ENCODE measurements around the gene BTBD9.

The BTBD9 gene

GRCh38 chr6:38194589-38194988, 445.1 kb downstream of the BTBD9 start:
- DNase-seq (ENCODE audit: low spot score) = no peak

DNA sequence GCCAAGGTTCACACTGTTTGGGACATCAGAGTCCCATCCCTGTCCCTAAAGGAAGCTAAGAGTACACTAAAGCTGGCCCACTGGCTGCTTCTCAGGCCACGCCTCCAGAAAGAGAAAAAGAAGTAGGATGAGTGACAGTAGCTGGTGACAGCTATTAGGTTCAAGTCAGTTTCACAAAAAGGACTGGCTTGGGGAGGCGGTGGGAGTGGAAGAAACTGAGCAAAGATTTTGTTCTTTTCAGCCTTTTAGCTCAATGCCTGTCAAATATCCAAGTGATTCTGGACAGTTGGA, 445.5 kb downstream of the BTBD9 start:
- no peak for DNase-seq (ENCODE audit: low spot score)

- DNase-seq (ENCODE audit: low spot score) = no peak
These were observed 446.0 kb downstream of the BTBD9 start for GRCh38 chr6:38193481-38194281.

GRCh38 chr6:38193051-38193450, 446.7 kb downstream of the BTBD9 start:
- DNase-seq (ENCODE audit: low spot score) = no peak

DNA sequence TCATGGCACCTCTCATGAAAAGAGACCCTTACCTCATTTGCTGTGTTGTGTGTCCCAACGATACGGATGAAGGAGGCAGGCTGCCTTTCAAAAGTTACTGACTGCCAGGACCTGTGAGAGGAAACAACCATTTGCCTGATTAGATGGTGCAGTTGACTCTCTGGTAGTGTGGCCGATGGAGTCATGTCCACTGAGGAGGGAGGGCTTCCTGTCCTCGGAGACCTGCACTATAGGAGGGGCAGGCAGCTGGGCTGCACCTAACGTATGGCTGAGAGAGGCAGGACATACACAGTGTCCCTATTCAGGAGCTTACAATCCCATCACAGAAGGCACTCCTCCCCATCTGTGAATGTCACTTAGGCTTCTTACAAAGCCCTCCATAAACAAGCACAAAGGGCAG, 447.2 kb downstream of the BTBD9 start:
- no peak for DNase-seq (ENCODE audit: low spot score)

DNA sequence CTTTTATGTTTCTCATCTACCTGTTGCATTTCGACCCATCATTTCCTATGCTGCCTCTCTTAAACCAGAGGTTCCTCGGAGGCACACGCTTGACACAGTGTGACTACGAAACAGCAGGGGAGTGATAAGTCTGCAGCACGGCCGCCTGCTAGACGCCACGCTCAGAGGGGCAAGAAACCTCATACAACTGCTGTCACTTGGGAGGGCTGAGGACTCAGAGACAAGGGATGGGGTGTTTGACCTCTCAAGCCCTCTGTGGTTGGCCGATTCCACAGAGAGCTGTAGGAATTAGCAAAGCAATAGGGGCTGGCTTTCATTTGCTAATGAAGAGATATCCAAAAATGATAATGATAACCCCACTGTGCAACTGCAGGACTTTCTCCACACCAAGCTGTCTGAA, 447.7 kb downstream of the BTBD9 start:
- DNase-seq (ENCODE audit: low spot score) = no peak

GRCh38 chr6:38191418-38191817, 448.3 kb downstream of the BTBD9 start:
- no peak for DNase-seq (ENCODE audit: low spot score)

- DNase-seq (ENCODE audit: low spot score) = peak; percentile 49
These were observed 450.9 kb downstream of the BTBD9 start for GRCh38 chr6:38188677-38189335.

GRCh38 chr6:38187811-38188590, 451.7 kb downstream of the BTBD9 start:
- DNase-seq (ENCODE audit: low spot score) = peak; percentile 44

DNA sequence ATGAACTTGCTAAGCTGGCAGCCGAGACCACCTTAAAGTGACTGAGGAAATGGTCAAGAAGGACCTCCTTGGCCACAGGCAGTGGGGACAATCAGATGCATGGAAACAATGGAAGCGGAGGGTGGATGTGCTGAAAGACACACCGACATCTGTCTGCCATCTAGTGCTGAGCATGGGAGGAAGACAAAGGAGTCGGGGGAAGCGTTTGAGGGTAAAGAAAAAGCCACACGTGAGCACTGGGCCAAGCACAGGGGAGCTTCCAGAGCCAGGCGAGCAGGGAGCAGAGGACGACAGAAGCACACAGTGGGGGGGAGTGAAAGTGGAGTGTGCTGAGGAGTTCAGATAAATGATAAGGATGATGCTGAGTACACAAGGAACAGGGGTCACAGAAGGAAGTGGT, 452.4 kb downstream of the BTBD9 start:
- peak; percentile 44 for DNase-seq (ENCODE audit: low spot score)

- DNase-seq (ENCODE audit: low spot score) = no peak
These were observed 454.0 kb downstream of the BTBD9 start for GRCh38 chr6:38185752-38186151.

- no peak for DNase-seq (ENCODE audit: low spot score)
These were observed 454.5 kb downstream of the BTBD9 start for GRCh38 chr6:38185244-38185643.

DNA sequence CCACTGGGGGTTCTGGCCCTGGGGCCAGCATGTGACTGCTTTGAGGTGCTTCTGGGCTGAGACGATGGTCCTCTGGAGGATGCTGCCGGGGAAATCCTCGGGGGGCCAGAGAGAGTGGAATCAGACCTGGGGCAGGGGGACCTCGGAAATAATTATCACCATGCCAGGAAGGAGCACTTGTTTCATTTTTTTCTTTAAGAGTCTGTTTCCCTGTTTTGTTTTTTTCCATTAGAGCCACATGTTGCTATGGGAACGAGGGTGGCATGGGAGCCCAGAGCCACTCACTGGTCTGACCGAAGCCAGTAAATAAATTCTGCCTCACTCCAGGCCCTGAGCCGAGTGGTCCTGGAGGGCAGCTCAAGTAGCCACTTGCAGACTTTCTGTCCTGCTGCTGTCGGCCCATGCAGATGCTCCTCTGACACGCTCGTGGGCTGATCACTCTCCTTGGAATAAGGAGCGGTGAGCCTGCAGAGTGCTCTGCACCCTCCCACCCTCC, 455.1 kb downstream of the BTBD9 start:
- DNase-seq (ENCODE audit: low spot score) = peak; percentile 50

GRCh38 chr6:38183856-38184584, 455.7 kb downstream of the BTBD9 start:
- DNase-seq (ENCODE audit: low spot score) = no peak

DNA sequence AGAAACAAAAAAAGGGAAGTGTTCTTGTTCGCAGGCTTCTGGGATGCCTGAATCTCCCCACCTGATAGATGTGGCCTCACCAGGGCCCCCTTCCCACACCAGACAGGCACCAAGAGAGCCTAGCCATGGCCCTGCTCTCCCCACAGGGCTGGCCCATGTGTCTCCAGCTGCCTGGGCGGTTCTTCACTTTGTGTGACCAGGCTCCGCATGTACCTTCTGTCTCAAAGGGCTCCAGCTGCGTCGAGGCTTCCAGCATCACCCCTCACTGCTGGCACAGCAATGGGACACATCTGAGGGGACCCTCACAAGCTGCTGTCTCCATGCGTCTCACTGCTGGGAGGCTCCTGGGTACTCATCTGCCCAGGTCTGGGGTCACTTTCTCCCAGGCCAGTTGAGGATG, 457.3 kb downstream of the BTBD9 start:
- peak; percentile 39 for DNase-seq (ENCODE audit: low spot score)

GRCh38 chr6:38180586-38180985, 459.1 kb downstream of the BTBD9 start:
- peak; percentile 44 for DNase-seq (ENCODE audit: low spot score)

GRCh38 chr6:38179794-38180430, 459.8 kb downstream of the BTBD9 start:
- peak; percentile 30 for DNase-seq (ENCODE audit: low spot score)

DNA sequence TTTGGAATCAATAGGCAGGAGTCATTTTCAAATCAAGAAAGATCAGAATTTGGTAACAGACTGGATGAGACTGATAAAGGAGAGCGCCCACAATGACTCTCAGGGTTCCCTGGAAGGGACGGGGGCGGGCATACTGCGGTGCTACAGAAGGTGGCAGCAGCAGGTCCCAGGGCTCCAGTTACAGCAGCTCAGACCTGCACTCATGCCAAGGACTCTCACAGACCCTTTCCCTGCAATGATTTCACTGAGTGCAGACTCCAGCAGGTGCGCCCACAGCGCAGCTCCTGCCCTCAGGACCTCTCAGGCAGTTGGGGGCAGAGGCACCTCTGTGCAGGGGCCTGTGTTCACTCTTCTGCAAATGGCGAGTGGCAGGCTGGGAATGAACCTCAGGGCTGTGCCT, 460.4 kb downstream of the BTBD9 start:
- DNase-seq (ENCODE audit: low spot score) = no peak

DNA sequence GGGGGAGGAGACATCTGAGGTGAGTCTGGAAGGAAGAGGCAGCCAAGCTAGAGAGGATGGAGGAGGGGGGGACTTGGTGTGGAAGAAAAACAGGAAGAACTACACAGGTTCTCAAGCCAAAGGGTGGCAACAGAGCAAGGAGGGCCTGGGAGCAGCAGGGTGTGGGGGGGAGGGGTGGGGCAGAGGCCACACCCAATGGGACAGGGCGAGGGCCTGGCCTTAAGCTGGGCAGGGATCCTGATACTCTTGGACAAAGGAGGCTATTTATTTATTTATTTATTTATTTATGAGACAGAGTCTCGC, 461.2 kb downstream of the BTBD9 start:
- no peak for DNase-seq (ENCODE audit: low spot score)

DNA sequence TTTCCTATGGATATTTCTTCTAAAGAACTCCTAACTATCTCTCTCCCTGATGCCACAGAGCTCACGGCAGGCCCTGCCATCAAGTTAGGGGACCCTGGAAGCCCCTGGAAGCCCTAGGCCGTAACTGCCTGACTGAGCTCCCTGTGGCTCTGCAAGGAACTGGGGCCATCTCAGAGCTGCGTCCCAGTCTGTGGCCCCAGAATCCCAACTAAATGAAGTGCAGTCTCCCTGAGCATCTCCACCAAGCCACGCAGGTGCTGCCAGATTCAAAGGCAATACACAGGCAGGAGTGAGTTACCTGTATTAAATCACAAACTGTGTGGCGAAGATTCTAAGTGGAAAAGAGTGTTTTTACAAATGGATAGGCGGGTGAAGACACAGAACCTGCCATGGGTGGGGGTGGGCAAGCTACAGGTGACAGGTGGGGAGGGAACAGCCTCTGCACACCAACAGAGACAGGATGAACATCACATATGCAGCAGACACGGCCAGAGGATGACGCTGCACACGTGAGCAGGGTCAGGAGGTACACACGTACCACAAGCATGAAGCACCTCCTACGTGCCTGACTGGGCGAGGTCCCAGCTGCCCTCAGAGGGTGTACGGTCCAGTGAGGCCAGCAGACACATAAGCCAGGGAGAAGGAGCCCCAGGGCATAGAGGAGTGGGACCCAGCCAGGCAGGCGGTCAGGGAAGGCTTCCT, 461.7 kb downstream of the BTBD9 start:
- DNase-seq (ENCODE audit: low spot score) = no peak
